NB4 (cell line): ENCODE data around the gene SLC34A2.

Experiments
- MAX ChIP-seq: IDR thresholded peaks from 2 replicates; pipeline ENCODE4 v1.6.1; 2011; ENCODE audit warnings: low read depth, low read length
- POLR2A ChIP-seq: IDR thresholded peaks from 2 replicates; pipeline ENCODE4 v1.6.1; 2011; ENCODE audit warnings: mild to moderate bottlenecking; ENCODE audit not compliant: insufficient read length; ENCODE audit errors: extremely low read depth
- TF ChIP-seq, protein P1 (sequence below): IDR thresholded peaks from one replicate; pipeline ENCODE4 v1.5.1; 2012; ENCODE audit warnings: low read depth, low read length

DNA sequence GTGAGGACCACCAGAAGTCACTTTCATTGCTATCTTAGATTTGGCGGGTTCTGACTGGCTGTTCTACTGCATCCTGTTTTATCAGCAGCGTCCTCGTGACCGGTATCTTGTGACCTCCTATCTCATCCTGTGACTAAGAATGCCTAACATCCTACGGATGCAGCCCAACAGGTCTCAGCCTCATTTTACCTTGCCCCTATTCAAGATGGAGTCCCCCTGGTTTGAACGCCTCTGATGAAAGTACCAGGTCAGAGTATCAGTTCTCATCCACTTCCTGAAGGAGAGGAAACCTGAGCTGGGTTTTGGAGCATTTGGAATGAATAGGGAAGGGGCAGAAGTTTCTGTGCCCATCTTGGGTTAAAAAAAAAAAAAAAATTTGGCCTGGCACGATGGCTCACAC is 70.2 kb downstream of the SLC34A2 start:
- no peak for TF ChIP-seq POLR2A
- no peak for TF ChIP-seq MAX
- TF ChIP-seq, protein P1, sequence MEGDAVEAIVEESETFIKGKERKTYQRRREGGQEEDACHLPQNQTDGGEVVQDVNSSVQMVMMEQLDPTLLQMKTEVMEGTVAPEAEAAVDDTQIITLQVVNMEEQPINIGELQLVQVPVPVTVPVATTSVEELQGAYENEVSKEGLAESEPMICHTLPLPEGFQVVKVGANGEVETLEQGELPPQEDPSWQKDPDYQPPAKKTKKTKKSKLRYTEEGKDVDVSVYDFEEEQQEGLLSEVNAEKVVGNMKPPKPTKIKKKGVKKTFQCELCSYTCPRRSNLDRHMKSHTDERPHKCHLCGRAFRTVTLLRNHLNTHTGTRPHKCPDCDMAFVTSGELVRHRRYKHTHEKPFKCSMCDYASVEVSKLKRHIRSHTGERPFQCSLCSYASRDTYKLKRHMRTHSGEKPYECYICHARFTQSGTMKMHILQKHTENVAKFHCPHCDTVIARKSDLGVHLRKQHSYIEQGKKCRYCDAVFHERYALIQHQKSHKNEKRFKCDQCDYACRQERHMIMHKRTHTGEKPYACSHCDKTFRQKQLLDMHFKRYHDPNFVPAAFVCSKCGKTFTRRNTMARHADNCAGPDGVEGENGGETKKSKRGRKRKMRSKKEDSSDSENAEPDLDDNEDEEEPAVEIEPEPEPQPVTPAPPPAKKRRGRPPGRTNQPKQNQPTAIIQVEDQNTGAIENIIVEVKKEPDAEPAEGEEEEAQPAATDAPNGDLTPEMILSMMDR, result no peak
